GM12878 (cell line): ENCODE data around the gene CCDC184. TPM values are rescaled to one million over a fixed set of nuclear protein-coding genes. Genes with fewer than 3 reads are reported as not detected.

Experiments used
- BACH1 ChIP-seq: fragments of 450-650 bp; IDR thresholded peaks from 2 replicates; pipeline ENCODE4 v1.6.1; 2017; ENCODE audit warnings: mild to moderate bottlenecking, borderline replicate concordance
- BHLHE40 ChIP-seq, 2 experiments: fragments of 450-650 bp in 1 of 2; IDR thresholded peaks; 2 replicates each; pipeline ENCODE4 v1.6.1; 2011 to 2017; ENCODE audit warnings: low read depth in 2 of 2, borderline replicate concordance in 1 of 2, improper control_type of control experiment in 1 of 2, low read length in 1 of 2, mild to moderate bottlenecking in 1 of 2
- CBX3 ChIP-seq: fragments of 200-600 bp; sonication (generic); IDR thresholded peaks from 2 replicates; pipeline ENCODE4 v1.6.1; 2016; ENCODE audit warnings: low read depth, borderline replicate concordance
- CHD2 ChIP-seq: IDR thresholded peaks from 2 replicates; pipeline ENCODE4 v1.6.1; 2011; ENCODE audit warnings: low read depth, low read length, improper control_type of control experiment, borderline replicate concordance
- DPF2 ChIP-seq: fragments of 450-650 bp; IDR thresholded peaks from 2 replicates; pipeline ENCODE4 v1.6.1; 2017; ENCODE audit warnings: mild to moderate bottlenecking
- E2F4 ChIP-seq: IDR thresholded peaks from 2 replicates; pipeline ENCODE4 v1.6.1; 2012; ENCODE audit warnings: low read depth, low read length, improper control_type of control experiment
- ETV6 ChIP-seq, 2 experiments: fragments of 450-650 bp in 1 of 2; IDR thresholded peaks in 1 of 2; conservative IDR thresholded peaks in 1 of 2; 2 replicates each; pipeline ENCODE4 v1.6.1; 2014; ENCODE audit warnings: antibody characterized with exemption in 1 of 2, borderline replicate concordance in 1 of 2, low read depth in 1 of 2, mild to moderate bottlenecking in 1 of 2, moderate library complexity in 1 of 2
- IKZF1 ChIP-seq: fragments of 450-650 bp; conservative IDR thresholded peaks from 2 replicates; pipeline ENCODE4 v1.6.1; 2017; ENCODE audit warnings: antibody characterized with exemption, mild to moderate bottlenecking
- IKZF2 ChIP-seq, 2 experiments: fragments of 450-650 bp; IDR thresholded peaks; 2 replicates each; pipeline ENCODE4 v1.6.1; 2017; ENCODE audit warnings: mild to moderate bottlenecking in 2 of 2, moderate library complexity in 2 of 2
- IRF5 ChIP-seq: fragments of 450-650 bp; IDR thresholded peaks from 2 replicates; pipeline ENCODE4 v1.6.1; 2017; ENCODE audit warnings: borderline replicate concordance
- MLLT1 ChIP-seq: fragments of 450-650 bp; IDR thresholded peaks from 2 replicates; pipeline ENCODE4 v1.6.1; 2016; ENCODE audit warnings: mild to moderate bottlenecking
- NFYA ChIP-seq: IDR thresholded peaks from 2 replicates; pipeline ENCODE4 v1.6.1; 2011; ENCODE audit warnings: low read depth, mild to moderate bottlenecking, low read length, improper control_type of control experiment, borderline replicate concordance
- POLR2A ChIP-seq: IDR thresholded peaks from 2 replicates; pipeline ENCODE4 v1.6.1; 2011; ENCODE audit warnings: low read depth, mild to moderate bottlenecking, low read length
- PRDM15 ChIP-seq: fragments of 450-650 bp; formaldehyde crosslinking; IDR thresholded peaks from 2 replicates; pipeline ENCODE4 v1.4.0; 2020; ENCODE audit warnings: mild to moderate bottlenecking, moderate library complexity
- RAD21 ChIP-seq: IDR thresholded peaks from 2 replicates; pipeline ENCODE4 v1.6.1; 2011; ENCODE audit warnings: mild to moderate bottlenecking, low read depth, low read length, moderate library complexity; ENCODE audit not compliant: insufficient read depth
- RAD51 ChIP-seq: fragments of 450-650 bp; IDR thresholded peaks from 2 replicates; pipeline ENCODE4 v1.6.1; 2016; ENCODE audit warnings: moderate library complexity, mild to moderate bottlenecking, inconsistent platforms
- RCOR1 ChIP-seq: conservative IDR thresholded peaks from 2 replicates; pipeline ENCODE4 v1.6.1; 2012; ENCODE audit warnings: low read depth, low read length, improper control_type of control experiment
- RFX5 ChIP-seq: IDR thresholded peaks from 2 replicates; pipeline ENCODE4 v1.6.1; 2011; ENCODE audit warnings: low read depth, low read length, improper control_type of control experiment
- SRF ChIP-seq, 2 experiments: IDR thresholded peaks; 2 replicates each; pipeline ENCODE4 v1.6.1; 2011; ENCODE audit warnings: low read depth in 2 of 2, low read length in 2 of 2, mild to moderate bottlenecking in 1 of 2, moderate library complexity in 1 of 2
- ZNF24 ChIP-seq: fragments of 450-650 bp; IDR thresholded peaks from 2 replicates; pipeline ENCODE4 v1.6.1; 2017; ENCODE audit warnings: antibody characterized with exemption, mild to moderate bottlenecking
- ZNF622 ChIP-seq: fragments of 450-650 bp; IDR thresholded peaks from 2 replicates; pipeline ENCODE4 v1.6.1; 2017; ENCODE audit warnings: mild to moderate bottlenecking, inconsistent platforms
- ZZZ3 ChIP-seq: IDR thresholded peaks from 2 replicates; pipeline ENCODE4 v1.6.1; 2011; ENCODE audit warnings: low read depth; ENCODE audit not compliant: control insufficient read depth, insufficient read length
- polyA plus RNA-seq, 11 experiments: library from polyadenylated mRNA; depleted of rRNA in 4 of 11; unstranded in 6 of 11; stranded (reverse) in 5 of 11; fragments of >200 nt; fragmentation: Nextera tagmentation in 4 of 11; fragmentation: Illumina TruSeq in 1 of 11; extraction: Ambion mirVana in 4 of 11; extraction: Trizol in 1 of 11; gene quantifications; 1 replicate in 1 of 11; 2 replicates in 10 of 11; pipeline versions ENCODE4 v1.2.1 to v1.2.3, GENCODE V29; 2011 to 2016; ENCODE audit warnings: inconsistent platforms in 2 of 11, missing spikeins in 2 of 11, low read depth in 1 of 11
- total RNA-seq, 4 experiments: library from RNA; depleted of rRNA in 3 of 4; stranded (reverse); fragments of >200 nt in 3 of 4; fragmentation: Illumina TruSeq in 1 of 4; extraction: Trizol in 1 of 4; gene quantifications; 2 replicates each; pipeline versions ENCODE4 v1.2.1 to v1.2.3, GENCODE V29; 2013 to 2021

Gene CCDC184
- total and polyA plus RNA-seq, 10 of the 15 experiments (the other 5 are each of a cell fraction or from before 2014, with no cell fraction given), result not detected

- TF ChIP-seq NFYA (no peak), RFX5 (no peak), RAD21 (no peak), RCOR1 (no peak), POLR2A (no peak), ETV6 (conservative IDR thresholded peaks at IDR 0.05 in 1 of 2, IDR thresholded peaks at IDR 0.05 in 1 of 2; ENCODE audit: borderline replicate concordance in 1 of 2, low read depth in 1 of 2) (no peak), CHD2 (no peak), PRDM15 (CRISPR knock-in tag) (no peak), IRF5 (no peak), SRF (IDR thresholded peaks at IDR 0.05; ENCODE audit: low read depth in 2 of 2, low read length in 2 of 2) (no peak), E2F4 (no peak), MLLT1 (0 out of 2 replicates have a peak, but pooled peaks have one; percentile 27), IKZF2 (IDR thresholded peaks at IDR 0.05) (0 out of 4 replicates have a peak, but pooled peaks of 1 of the 2 experiments have one; percentile 24), BHLHE40 (IDR thresholded peaks at IDR 0.05; ENCODE audit: borderline replicate concordance in 1 of 2, low read depth in 2 of 2, low read length in 1 of 2) (no peak), BACH1 (no peak; the same call in 1 of the 2 replicates), IKZF1 (no peak), CBX3 (no peak), ZZZ3 (no peak), RAD51 (no peak), DPF2 (0 out of 2 replicates have a peak, but pooled peaks have one; percentile 7), ZNF622 (no peak), ZNF24 (no peak)
Measured at GRCh38 chr12:48198672-48198971, 15.2 kb downstream of the CCDC184 start (continued).
